ENCODE measurements around the gene KLHL36. TPM values are rescaled to one million over a fixed set of nuclear protein-coding genes. Genes with fewer than 3 reads are reported as not detected.
A peak's percentile ranks its signal among the peaks of the same experiment; 100 is the strongest.
"Not testable (repeated sequence)": the region's sequence is repeated elsewhere in the genome, so short reads cannot be mapped to it uniquely, and the experiment has no call there.

The KLHL36 gene
- total RNA-seq, 1 donor from 2014 or later, result 155 TPM

DNA sequence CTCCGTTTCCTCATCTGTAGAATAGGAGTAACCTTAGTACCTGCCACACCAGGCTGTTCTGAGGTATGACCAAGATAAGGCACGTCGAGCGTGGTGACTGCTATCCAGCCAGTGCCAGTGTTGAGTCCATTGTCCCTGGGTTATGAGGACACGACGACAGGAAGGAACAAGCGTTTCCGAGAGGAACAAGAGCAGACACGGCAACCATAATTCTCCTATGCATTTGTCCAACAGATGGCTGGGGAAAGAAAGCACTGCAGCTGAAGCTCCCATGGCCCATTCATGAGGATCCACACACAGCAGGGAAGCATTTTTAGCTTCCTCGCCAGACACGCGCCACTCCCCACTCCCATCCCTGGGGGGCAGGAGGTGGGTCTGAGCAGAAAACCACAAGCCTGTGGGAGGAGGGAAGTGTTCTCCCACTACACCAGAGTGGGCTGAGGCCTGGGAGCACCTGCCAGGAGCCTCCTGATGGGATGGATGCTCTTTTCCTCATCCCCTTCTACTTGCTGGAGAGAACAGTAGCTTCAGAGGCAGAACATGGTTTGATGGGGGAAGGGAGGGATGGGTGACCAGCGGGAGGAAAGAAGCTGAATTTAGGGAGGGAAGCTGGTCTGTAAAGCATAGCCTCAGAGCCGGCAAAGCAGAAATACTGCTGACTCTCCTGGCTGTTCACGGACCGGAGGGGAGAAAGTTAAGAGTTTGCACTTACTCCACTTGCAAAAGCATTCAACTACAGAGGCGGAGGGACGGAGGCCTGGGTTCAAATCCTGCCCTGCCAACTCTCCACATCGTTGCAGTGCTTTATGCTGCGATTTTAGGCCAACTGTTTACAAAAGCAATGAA lies 33.1 kb upstream of the KLHL36 start:
- DNase-seq (ENCODE audit: low read depth), result no peak

DNA sequence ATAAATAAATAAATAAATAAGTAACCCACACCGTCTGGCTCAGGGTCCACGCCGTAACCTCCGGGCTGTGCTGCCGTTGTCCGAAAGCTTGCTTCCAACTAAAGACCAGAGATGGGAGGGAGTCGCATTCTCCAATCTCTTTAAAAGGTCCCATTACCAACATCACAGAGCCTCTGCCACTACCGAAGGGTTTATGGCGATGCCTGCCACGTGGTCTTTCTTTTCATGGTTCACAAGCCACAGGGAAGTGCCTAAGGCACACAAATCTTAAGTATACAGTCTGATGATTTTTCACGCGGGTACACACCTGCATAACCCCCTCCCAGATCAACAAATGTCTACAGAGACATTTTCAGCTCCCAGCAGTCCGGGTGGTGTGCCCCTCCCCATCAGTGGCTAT lies 31.8 kb upstream of the KLHL36 start:
- DNase-seq (ENCODE audit: low read depth), result peak; percentile 66

DNA sequence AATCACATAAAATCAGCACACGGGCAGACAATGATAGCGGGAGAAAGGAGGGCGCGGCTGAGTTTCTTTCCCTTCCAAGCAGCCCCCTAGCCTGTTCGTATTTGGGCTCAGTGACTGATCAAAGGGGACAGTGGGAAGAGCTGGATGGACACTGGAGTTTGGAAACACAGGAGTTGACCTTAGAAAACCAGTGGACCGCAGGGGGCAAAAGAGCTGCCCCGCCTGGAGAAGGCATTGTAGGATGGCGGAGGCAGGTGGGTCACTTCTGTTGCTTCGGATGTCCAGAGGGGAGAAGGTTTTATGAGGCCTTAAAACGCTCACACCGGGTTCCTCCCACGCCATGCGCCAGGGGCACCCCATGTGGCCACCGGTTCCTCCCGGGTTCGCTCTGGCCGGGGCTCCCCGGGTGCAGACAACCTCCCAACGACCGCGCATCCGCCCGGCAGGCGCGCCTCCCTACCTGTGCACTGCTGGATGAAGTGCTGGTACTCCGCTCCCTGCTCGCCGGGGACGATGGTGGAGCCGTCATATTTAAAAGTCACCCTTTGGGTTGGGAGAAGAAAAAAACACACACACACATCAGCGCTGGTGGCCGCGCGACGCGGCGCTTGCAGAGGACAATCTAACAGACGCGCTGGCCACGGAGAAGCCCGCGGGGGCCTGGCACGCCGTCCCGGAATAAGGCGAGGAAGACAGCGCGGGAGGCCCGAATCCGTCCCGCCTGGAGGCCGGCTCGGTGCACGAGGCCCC lies 31.1 kb upstream of the KLHL36 start:
- DNase-seq (ENCODE audit: low read depth), result no peak

DNA sequence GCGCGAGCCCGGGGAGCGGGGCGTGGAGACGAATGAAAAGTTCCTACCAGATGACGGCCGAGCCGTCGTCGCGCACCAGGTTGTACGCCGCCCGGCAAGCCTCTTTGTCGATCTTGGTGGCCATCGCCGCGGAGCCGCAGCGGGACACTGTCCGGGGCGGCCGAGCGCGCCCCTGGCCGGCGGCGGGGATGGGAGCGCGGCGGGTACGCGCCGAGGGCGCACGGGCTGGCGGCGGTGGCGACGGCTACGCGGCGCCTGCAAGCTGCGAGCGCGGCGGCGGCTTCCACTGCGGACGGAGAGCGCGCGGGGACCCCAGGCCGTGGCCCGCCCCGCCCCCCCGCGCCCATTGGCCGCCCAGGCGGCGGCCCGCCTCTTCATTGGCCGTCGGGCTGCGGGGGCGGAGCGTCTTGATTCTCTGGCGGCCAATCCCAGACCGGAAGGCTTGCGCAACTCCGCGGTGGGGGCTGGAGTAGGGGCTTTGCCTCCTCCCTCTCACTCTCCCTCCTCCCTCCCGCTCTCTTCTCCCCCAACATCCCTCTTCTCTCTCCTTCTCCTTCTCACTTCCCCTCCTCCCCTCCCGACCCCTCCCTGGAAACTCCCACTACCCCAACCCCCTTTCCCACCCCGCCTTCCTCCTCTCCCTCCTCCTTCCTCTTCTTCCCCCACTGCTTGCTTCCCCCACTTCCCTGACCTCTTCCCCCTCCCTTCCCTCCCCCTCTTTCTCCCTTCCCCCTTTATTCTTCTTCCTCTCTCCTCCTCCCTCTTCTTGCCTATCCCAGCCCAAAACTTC lies 30.3 kb upstream of the KLHL36 start, which contains the start of gene COTL1:
TSS of gene COTL1 (minus strand) at position 288 of the 790 bp plus-strand sequence. CDS start at position 124, 164 bp downstream.
- peak; percentile 90 for DNase-seq (ENCODE audit: low read depth)

DNA sequence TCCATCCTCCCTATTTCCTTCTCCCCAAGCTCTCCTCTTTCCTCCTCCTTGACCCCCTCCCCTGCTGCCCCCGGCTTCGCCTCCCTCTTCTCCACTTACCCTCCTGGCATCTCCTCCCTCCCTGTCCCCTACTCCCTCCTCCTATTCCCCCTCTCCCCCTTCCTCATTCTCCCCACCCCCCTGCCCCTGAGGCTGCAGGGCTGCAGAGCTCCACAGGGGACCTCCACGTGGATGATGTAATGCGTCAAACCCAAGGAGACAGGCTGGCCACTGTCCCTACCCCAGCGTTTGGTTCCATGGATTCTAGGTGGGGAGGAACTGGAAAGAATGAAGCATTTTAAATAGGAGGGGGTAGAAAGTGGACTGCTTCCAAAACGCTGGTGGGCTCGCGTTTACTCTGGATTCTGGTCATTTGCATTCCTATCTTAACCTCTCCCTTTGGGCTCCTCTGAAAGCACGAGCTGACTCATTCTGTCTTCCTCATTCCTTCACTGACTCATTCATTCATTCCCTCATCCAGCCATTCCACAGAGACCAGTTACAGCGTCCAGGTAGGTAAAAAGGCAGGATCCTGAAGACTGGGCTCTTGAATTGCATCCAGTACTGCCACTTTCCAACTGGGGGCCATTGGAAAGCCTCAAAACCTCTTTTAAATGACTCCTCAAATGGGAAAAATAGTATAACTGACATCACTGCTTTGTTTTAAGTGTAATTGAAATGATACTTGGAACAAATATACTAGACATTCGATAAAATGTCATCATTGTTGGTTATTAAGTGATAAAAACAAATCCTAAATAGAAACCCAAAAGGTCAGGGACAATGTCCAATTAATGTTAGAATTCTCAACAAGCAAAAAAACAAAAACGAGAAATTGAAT lies 29.5 kb upstream of the KLHL36 start:
- peak; percentile 99 for DNase-seq (ENCODE audit: low read depth)

DNA sequence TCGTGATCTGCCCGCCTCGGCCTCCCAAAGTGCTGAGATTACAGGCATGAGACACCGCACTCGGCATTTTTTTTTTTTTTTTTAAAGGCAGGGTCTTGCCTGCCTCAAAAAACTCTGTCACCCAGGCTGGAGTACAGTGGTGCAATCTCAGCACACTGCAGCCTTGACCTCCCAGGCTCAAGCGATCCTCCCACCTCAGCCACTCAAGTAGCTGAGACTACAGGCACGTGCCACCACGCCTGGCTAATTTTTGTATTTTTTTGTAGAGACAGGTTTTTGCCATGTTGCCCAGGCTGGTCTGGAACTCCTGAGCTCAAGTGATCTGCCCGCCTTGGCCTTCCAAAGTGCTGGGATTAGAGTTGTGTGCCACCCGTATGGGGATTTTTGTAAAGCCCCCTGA lies 27.4 kb upstream of the KLHL36 start:
- DNase-seq (ENCODE audit: low read depth), result not testable (repeated sequence)

DNA sequence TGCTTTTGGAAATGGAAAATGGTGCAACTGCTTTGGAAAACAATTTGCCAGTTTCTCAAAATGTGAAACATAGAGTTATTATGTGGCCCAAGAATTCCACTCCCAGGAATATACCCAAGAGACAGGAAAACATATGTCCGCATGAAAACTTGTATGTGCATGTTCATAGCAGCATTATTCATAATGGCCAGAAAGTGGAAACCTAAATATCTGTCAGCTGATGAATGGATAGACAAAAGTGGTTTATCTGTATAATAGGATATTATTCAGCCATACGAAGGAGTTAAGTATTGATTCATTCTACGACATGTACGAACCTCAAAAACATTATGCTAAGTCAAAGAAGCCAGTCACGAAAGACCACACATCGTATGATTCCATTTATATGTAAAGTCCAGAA lies 22.8 kb upstream of the KLHL36 start:
- DNase-seq (ENCODE audit: low read depth), result no peak

DNA sequence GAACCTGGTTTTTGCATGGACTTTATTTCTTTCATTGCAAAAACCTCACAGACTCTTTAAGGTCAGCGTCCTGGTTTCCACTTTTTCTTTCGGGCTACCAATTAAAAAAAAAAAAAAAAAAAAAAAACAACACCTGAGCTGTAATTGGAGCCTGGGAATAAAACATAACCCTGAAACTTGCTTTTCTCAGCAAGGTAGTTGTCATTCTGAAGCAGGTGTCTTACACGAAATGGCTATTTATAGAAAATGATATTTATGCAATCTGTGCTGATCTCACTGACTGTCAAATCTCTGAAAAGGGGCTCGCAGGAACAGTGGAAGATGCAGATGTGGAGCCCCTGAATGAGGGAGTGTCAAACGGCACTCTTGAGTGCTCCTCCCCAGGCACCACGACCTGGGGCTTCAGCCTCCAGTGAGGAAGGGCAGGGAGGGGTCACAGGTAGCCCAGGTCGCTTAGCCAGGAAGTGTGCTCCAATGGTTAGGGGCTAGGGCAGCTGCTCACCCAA lies 20.0 kb upstream of the KLHL36 start:
- DNase-seq (ENCODE audit: low read depth), result no peak

DNA sequence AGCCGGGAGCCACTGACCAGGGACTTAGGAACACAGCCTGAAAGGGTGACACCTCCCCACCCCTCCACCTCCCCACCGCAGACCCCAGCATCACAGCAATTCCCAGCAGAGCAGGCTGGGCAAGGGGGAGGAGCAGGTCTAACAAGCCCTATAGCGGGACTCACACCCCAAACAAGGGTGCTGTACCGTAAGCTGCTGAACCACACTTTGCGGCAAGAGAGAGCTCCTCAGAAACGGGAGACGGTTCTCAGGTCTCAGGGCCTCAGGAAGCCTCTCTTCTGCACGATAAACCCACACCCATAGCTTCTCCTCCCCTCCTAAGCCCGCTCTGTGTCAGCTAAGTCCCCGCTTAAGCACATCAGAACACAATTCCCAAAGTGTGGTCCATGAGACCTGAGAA lies 18.7 kb upstream of the KLHL36 start:
- no peak for DNase-seq (ENCODE audit: low read depth)

DNA sequence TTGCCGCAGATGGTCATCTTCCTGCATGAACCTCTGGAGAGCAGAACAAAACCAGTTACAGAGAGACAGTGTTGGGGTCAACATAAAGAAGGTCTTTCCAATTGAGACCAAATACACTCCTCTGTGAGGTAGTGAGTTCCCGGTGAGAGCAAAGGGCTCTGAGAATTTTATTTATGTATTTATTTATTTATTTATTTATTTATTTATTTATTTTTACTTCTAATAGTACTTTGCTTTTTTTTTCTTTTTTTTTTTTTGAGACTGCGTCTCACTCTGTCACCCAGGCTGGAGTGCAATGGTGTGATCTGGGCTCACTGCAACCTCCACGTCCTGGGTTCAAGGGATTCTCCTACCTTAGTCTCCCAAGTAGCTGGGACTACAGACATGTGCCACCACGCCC lies 18.3 kb upstream of the KLHL36 start:
- no peak for DNase-seq (ENCODE audit: low read depth)

DNA sequence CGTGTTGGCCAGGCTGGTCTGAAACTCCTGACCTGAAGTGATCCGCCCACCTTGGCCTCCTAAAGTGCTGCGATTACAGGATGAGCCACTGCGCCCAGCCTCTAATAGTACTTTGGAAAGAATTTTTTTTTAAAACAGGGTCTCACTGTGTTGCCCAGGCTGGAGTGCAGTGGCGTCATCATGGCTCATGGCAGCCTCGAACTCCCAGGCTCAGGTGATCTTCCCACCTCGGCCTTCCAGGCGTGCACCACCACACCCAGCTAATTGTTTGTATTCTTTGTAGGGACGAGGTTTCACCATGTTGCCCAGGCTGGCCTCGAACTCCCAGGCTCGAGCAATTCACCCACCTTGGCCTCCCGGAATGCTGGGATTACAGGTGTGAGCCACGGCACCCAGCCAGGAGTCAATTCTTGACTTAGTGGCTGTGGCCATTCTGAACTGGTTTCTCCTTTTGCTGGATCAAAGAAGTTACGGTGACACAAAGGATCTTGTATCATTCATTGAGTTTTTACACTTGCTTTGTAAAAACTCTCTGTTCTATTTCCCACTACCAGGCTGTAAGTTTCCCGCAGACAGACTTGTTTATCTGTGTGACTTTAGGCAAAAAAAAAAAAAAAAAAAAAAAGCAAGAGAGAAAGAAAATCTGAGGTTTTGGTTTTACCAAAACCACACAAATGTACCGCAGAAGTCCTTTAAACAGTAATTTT lies 17.7 kb upstream of the KLHL36 start:
- no peak for DNase-seq (ENCODE audit: low read depth)

DNA sequence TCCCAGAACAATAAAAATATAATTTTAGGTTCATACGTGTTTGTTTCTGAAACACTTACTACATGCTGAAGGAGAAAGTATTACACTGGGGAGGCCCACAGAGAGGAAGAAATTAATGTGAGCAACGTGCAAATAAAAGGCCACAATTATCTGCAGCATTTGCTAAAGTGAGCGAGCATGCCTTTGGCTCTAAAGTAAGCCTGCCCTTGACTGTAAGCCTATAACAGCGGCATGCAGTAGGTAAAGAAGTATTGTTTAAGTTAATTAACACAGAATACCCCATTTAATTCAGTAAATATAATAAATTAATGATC lies 17.2 kb upstream of the KLHL36 start:
- DNase-seq (ENCODE audit: low read depth), result no peak

DNA sequence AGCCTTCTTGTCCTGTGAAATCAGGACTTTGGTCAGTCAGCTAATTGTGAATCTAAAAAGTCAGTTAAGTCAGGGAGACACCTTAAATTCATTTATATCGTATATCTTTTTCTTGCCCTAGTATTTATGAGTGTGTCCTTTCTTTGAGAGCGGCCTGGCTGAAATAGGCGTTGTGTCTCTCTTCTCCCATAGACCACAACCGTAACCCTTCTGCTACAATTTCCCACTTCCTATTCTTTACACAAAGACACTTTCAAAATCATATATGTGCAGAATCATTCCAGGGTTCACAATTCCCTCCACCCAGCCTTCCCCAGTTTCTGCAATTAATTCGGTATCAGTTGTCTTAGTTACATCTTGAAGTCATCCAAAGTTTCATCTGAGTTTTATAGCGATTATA lies 16.4 kb upstream of the KLHL36 start:
- no peak for DNase-seq (ENCODE audit: low read depth)

DNA sequence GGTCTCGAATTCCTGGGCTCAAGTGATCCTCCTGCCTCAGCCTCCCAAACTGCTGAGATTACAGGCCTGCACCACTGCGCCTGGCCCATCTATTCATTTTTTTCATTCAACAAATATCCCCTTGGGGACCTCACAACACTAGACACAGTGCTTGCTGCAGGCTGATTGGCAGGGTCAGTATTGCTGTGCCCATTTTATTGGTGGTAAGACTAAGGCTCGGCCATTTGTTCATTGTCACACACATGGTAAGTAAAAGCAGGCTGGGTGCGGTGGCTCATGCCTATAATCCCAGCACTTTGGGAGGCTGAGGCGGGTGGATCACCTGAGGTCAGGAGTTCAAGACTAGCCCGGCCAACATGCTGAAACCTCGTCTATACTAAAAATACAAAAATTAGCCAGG lies 15.4 kb upstream of the KLHL36 start:
- not testable (repeated sequence) for DNase-seq (ENCODE audit: low read depth)

DNA sequence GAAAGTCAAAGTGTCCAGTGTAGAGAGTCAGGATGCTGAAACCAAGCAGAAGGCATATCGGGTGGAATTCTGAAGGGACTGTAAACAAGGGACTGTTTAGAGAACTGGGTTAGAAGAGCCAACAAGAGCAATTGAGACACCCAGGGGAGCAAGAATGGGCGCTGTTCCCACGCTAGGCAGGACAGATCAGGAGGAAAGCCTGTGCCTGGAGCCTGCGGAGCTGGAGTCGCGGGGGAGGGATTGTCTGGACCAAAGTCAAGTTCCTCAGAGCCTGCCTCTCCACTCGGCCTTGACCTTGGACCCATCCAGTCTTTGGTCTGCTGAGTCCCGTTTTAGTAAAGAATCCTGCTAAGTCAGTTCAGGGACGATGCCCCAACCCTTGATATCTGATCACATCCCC lies 14.7 kb upstream of the KLHL36 start:
- DNase-seq (ENCODE audit: low read depth), result peak; percentile 53

DNA sequence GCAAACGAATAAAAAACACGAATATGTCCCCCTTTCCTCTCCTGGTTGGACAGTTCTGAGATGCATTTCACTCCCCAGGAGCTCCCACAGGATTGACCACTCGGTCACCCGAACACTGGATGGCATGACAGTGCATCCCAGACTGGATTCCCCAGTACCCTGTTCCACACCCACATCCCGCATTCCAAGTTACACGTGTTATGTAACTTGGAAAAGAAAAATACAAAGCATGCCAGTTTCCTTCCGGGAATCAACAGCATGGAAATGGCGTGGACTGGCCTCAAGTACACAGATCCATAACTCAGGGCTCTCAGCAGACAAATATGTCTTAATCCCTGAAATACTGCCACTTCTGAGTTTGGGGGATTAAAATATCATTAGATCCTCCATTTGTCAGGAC lies 12.6 kb upstream of the KLHL36 start:
- no peak for DNase-seq (ENCODE audit: low read depth)

DNA sequence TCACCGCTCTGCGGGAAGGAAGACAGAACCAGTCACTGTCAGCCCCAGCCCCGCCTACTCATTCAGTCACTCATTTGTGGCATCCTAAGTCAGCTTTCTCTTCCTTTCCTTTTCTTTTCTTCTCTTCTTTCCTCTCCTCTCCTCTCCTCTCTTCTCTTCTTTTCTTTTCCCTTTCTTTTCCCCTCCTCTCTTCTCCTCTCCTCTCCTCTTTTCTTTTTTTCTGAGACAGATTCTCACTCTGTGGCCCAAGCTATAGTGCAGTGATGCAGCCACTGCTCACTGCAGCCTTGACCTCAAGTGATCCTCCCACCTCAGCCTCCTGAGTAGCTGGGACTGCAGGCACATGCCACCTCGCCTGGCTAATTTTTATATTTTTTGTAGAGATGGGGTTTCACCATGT lies 10.6 kb upstream of the KLHL36 start:
- DNase-seq (ENCODE audit: low read depth), result no peak

DNA sequence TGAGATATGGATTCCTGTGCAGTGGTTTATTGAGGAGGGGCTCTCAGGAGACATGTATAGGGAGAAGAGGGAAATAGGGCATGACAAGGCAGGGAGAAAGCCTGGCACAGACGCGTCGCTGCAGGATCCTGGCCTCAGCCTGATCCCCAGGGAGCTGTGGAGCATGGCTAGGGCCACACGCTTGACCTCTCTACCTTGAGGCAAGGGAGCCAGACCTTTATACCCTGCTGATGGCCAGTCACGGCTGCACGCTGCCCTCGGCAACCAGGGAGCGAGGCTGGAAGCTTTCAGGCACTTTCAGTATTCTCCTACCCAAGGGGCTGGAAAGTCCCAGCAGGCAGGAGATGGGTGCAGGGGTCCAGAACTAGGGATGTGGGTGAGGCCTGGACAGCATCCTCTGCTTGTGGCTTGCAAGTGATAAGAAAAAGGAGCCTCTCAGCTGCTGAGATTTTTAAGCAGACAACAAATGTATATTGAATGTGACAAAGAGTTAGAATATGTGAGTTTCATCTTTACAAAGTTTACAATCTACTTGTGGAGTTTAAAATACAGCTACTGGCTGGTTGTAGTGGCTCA lies 10.0 kb upstream of the KLHL36 start:
- no peak for DNase-seq (ENCODE audit: low read depth)

DNA sequence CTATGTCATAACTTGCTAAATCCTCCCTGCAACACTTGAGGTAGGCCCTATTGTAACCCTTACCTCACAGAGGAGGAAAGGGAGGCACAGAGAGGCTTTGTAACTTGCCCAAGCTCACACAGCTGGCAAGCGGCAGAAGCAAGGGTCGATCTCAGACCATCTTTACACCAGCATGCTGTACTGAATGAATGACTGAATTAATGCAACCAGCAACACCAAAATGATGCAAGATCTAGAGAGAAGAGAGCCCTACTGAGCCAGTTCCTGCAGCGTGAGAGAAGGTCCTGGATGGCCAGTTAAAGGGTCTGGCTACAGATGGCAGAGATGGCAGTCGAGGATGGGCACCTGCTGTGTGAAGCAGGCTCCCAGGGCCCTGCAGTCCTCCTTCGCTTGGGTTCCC lies 8.2 kb upstream of the KLHL36 start:
- DNase-seq (ENCODE audit: low read depth), result no peak

DNA sequence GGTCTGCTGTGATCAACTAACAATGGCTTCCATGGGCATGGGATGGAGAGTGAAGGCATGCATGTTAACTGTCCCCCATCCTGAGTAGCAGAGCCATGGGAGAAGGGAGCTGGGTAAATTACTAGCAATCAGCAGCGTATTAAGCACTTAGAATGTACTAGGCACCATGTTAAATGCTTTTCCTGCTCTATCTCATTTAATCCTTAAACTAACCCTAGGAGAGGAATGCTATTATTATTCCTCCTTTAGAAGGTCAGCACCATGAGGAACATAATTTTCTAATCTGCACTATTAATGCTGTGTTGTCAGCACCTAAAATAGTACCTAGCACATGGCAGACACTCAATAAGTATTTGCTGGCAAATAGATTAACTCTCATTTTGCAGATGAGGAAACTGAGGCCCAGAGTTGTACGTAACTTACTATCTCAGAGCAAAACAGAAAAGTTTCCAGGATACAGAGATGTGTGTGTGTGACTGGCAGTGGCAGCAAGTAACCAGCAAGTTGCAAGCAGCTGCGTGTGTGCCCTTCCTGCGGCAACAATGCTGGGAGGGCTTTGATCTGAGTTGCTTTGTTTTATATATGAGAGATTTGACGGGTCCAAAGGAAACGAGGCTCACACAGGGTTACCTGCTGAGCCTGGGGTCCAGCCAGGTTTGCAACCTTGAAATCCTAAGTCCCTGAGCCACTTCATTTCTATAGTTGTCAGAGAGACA lies 6.5 kb upstream of the KLHL36 start:
- no peak for DNase-seq (ENCODE audit: low read depth)
